Neural cell (in vitro differentiated cells): ENCODE results near the gene MYCBP2. TPM values are rescaled to one million over a fixed set of nuclear protein-coding genes. Genes with fewer than 3 reads are reported as not detected.

Experiments used
- H2AFZ ChIP-seq: fragments of 200-600, 300-800 bp; sonication (generic), shearing (Covaris generic); 2 replicates; pipeline ENCODE4 v1.6.0; 2014; ENCODE audit warnings: low read depth, mild to moderate bottlenecking, antibody characterized with exemption, low read length, moderate library complexity
- H3F3A ChIP-seq: fragments of 200-600 bp; shearing (Covaris generic); 2 replicates; pipeline ENCODE4 v1.6.1; 2016; ENCODE audit warnings: mild to moderate bottlenecking, moderate library complexity, mixed read lengths, antibody characterized with exemption, low read length; ENCODE audit not compliant: insufficient read depth, poor library complexity, severe bottlenecking
- H3K27ac ChIP-seq: fragments of 200-600, 300-800 bp; sonication (generic), shearing (Covaris generic); 2 replicates; pipeline ENCODE4 v1.5.1; 2014; ENCODE audit warnings: mild to moderate bottlenecking, low read length, moderate library complexity
- H3K27me3 ChIP-seq: fragments of 300-800, 200-600 bp; sonication (generic), shearing (Covaris generic); 2 replicates; pipeline ENCODE4 v1.6.0; 2014; ENCODE audit warnings: mild to moderate bottlenecking, low read depth, low read length, moderate library complexity; ENCODE audit not compliant: insufficient read depth
- H3K36me3 ChIP-seq: fragments of 300-800, 200-600 bp; sonication (generic), shearing (Covaris generic); 2 replicates; pipeline ENCODE4 v1.5.1; 2014; ENCODE audit warnings: mild to moderate bottlenecking, antibody characterized with exemption, low read length, moderate library complexity; ENCODE audit not compliant: insufficient read depth
- H3K4me2 ChIP-seq: fragments of 300-800, 200-600 bp; sonication (generic), shearing (Covaris generic); 2 replicates; pipeline ENCODE4 v1.6.0; 2014; ENCODE audit warnings: mild to moderate bottlenecking, low read length
- H3K4me3 ChIP-seq: fragments of 300-800, 200-600 bp; sonication (generic), shearing (Covaris generic); 2 replicates; pipeline ENCODE4 v1.5.1; 2014; ENCODE audit warnings: mild to moderate bottlenecking, low read length, moderate library complexity
- H3K79me2 ChIP-seq: fragments of 200-600 bp; shearing (Covaris generic); replicated peaks from 2 replicates; pipeline ENCODE4 v1.6.0; 2014; ENCODE audit warnings: mild to moderate bottlenecking, low read length, moderate library complexity; ENCODE audit not compliant: insufficient read depth
- H3K9ac ChIP-seq: fragments of 300-800, 200-600 bp; sonication (generic), shearing (Covaris generic); 2 replicates; pipeline ENCODE4 v1.6.1; 2016; ENCODE audit warnings: mild to moderate bottlenecking, low read length, mixed read lengths
- H3K9me2 ChIP-seq: fragments of 200-600 bp; shearing (Covaris generic); 2 replicates; pipeline ENCODE4 v1.6.1; 2016; ENCODE audit warnings: mild to moderate bottlenecking, low read length, mixed read lengths; ENCODE audit not compliant: insufficient read depth
- H3K9me3 ChIP-seq: fragments of 200-600, 300-800 bp; sonication (generic), shearing (Covaris generic); 2 replicates; pipeline ENCODE4 v1.6.1; 2016; ENCODE audit warnings: mild to moderate bottlenecking, mixed run types, low read length, moderate library complexity, mixed read lengths
- H4K20me1 ChIP-seq: fragments of 200-600 bp; shearing (Covaris generic); 2 replicates; pipeline ENCODE4 v1.6.1; 2016; ENCODE audit warnings: mild to moderate bottlenecking, mixed run types; ENCODE audit not compliant: insufficient read depth
- EP300 ChIP-seq: fragments of 450-650 bp; conservative IDR thresholded peaks from 2 replicates; pipeline ENCODE4 v1.6.1; 2014; ENCODE audit warnings: antibody characterized with exemption, mild to moderate bottlenecking, moderate library complexity; ENCODE audit not compliant: poor library complexity, severe bottlenecking
- EZH2 ChIP-seq: fragments of 200-600, 300-800 bp; shearing (Covaris generic), sonication (generic); IDR thresholded peaks from 2 replicates; pipeline ENCODE4 v1.6.1; 2014; ENCODE audit warnings: antibody characterized with exemption, low read length, borderline replicate concordance, mild to moderate bottlenecking; ENCODE audit not compliant: insufficient read depth, poor library complexity, severe bottlenecking
- MXI1 ChIP-seq: fragments of 450-650 bp; conservative IDR thresholded peaks from 2 replicates; pipeline ENCODE4 v1.6.1; 2014; ENCODE audit warnings: antibody characterized with exemption, mild to moderate bottlenecking; ENCODE audit not compliant: poor library complexity, severe bottlenecking
- POLR2AphosphoS5 ChIP-seq: IDR thresholded peaks from 2 replicates; pipeline ENCODE4 v1.6.1; 2012
- RAD21 ChIP-seq: fragments of 450-650 bp; conservative IDR thresholded peaks from 2 replicates; pipeline ENCODE4 v1.6.1; 2014; ENCODE audit warnings: antibody characterized with exemption, mild to moderate bottlenecking, moderate library complexity
- REST ChIP-seq: IDR thresholded peaks from 2 replicates; pipeline ENCODE4 v1.6.1; 2012; ENCODE audit warnings: borderline replicate concordance
- SMC3 ChIP-seq: fragments of 450-650 bp; conservative IDR thresholded peaks from 2 replicates; pipeline ENCODE4 v1.6.1; 2014; ENCODE audit warnings: antibody characterized with exemption, mild to moderate bottlenecking, moderate library complexity; ENCODE audit not compliant: poor library complexity
- TAF1 ChIP-seq: IDR thresholded peaks from 2 replicates; pipeline ENCODE4 v1.6.1; 2012; ENCODE audit warnings: low read depth
- polyA plus RNA-seq: library from polyadenylated mRNA; depleted of rRNA; stranded (reverse); fragments of >200 nt; gene quantifications from 2 replicates; pipeline ENCODE4 v1.2.3, GENCODE V29; 2014
- TF ChIP-seq, protein P1 (sequence below): fragments of 450-650 bp; IDR thresholded peaks from 2 replicates; pipeline ENCODE4 v1.5.1; 2014; ENCODE audit warnings: antibody characterized with exemption, mild to moderate bottlenecking, moderate library complexity; ENCODE audit not compliant: poor library complexity, severe bottlenecking

The MYCBP2 gene
- polyA plus RNA-seq, 1 donor from 2014 or later: 135 TPM

DNA sequence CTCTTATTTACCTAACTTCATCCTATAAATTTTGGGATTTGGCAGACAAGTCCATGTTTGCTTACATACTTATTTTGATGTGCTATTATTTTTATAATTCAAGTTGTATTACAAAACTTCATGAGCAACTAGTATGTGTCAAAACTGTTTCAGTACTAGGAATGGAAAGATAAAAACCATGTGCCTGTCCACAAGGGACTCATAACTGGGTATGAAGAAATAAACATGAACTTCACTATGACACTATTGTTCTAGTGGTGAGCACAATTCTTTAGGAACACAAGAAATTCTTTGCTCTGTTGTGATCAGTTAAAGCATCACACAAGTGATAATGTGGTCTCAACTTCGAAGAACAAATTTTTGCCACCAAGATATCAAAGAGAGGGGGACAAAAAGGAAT, 202.5 kb downstream of the MYCBP2 start:
- H3K9me3 ChIP-seq: no peaks in the 10 kb centered on the region
- no peaks in the 10 kb centered on the region for H3F3A ChIP-seq
- H3K27ac ChIP-seq: no peak overlapping the region
- H3K79me2 ChIP-seq: no peaks in the 10 kb centered on the region
- H2AFZ ChIP-seq: no peak overlapping the region
- H3K9me2 ChIP-seq: no peaks in the 10 kb centered on the region
- H3K4me3 ChIP-seq: no peak overlapping the region
- H4K20me1 ChIP-seq: no peaks in the 10 kb centered on the region
- no peak overlapping the region for H3K4me2 ChIP-seq
- no peaks in the 10 kb centered on the region for H3K27me3 ChIP-seq
- H3K9ac ChIP-seq: no peak overlapping the region
- TF ChIP-seq MXI1 (no peak), RAD21 (no peak), EP300 (no peak), TAF1 (no peak), EZH2 (no peak), REST (no peak), POLR2AphosphoS5 (no peak), SMC3 (no peak)
- TF ChIP-seq, protein P1, sequence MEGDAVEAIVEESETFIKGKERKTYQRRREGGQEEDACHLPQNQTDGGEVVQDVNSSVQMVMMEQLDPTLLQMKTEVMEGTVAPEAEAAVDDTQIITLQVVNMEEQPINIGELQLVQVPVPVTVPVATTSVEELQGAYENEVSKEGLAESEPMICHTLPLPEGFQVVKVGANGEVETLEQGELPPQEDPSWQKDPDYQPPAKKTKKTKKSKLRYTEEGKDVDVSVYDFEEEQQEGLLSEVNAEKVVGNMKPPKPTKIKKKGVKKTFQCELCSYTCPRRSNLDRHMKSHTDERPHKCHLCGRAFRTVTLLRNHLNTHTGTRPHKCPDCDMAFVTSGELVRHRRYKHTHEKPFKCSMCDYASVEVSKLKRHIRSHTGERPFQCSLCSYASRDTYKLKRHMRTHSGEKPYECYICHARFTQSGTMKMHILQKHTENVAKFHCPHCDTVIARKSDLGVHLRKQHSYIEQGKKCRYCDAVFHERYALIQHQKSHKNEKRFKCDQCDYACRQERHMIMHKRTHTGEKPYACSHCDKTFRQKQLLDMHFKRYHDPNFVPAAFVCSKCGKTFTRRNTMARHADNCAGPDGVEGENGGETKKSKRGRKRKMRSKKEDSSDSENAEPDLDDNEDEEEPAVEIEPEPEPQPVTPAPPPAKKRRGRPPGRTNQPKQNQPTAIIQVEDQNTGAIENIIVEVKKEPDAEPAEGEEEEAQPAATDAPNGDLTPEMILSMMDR: no peak
- H3K36me3 ChIP-seq: no peaks in the 10 kb centered on the region

DNA sequence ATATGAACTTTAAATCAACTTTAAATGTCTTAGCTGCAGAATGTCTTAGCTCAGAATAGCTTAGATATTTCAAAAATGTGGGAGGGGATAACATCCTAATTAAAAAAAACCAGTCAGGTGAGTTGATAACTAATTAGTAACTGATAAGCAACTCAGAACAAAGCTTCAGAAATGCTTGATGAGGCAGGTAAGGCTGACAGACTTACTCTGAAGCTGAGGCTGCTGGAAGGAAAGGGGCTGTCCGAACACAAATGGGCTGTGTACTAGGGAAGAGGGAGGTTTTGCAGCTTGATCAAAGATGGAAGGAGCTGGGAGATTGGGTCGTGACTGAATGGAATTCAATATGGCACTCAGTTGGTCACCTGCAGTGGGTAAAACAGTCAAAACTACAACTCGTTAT, 208.8 kb downstream of the MYCBP2 start:
- H3K27ac ChIP-seq: no peak overlapping the region
- no peaks in the 10 kb centered on the region for H3K79me2 ChIP-seq
- H2AFZ ChIP-seq: no peak overlapping the region
- no peak overlapping the region for H3K9ac ChIP-seq
- H3K27me3 ChIP-seq: no peaks in the 10 kb centered on the region
- H3K4me2 ChIP-seq: no peak overlapping the region
- no peaks in the 10 kb centered on the region for H3K9me2 ChIP-seq
- H3K4me3 ChIP-seq: no peak overlapping the region
- no peaks in the 10 kb centered on the region for H4K20me1 ChIP-seq
- no peaks in the 10 kb centered on the region for H3F3A ChIP-seq
- H3K9me3 ChIP-seq: no peaks in the 10 kb centered on the region
- TF ChIP-seq POLR2AphosphoS5 (no peak), EP300 (no peak), SMC3 (no peak), MXI1 (no peak), TAF1 (no peak), RAD21 (no peak), REST (no peak), EZH2 (no peak)
- TF ChIP-seq, protein P1: no peak
- H3K36me3 ChIP-seq: no peaks in the 10 kb centered on the region
